HL-60 (cell line): ENCODE data around the gene DOCK1.

Experiments
- CTCF ChIP-seq: IDR thresholded peaks from one replicate; pipeline ENCODE4 v1.5.1; 2011; ENCODE audit warnings: low read length, control low read depth, inconsistent platforms; ENCODE audit not compliant: insufficient read depth
- GABPA ChIP-seq: IDR thresholded peaks from 2 replicates; pipeline ENCODE4 v1.6.1; 2012; ENCODE audit warnings: low read depth
- POLR2AphosphoS5 ChIP-seq: IDR thresholded peaks from 2 replicates; pipeline ENCODE4 v1.6.1; 2012; ENCODE audit warnings: low read depth
- REST ChIP-seq: IDR thresholded peaks from 2 replicates; pipeline ENCODE4 v1.6.1; 2012; ENCODE audit warnings: low read depth; ENCODE audit not compliant: insufficient replicate concordance

GRCh38 chr10:127157506-127158200 lies 252.4 kb downstream of the DOCK1 start:
- TF ChIP-seq CTCF: no peak
- TF ChIP-seq POLR2AphosphoS5: no peak
- no peak for TF ChIP-seq GABPA
- no peak for TF ChIP-seq REST
